Fibroblast of lung (primary cell): Measurements from ENCODE around the gene GGACT. TPM values are rescaled to one million over a fixed set of nuclear protein-coding genes. Genes with fewer than 3 reads are reported as not detected.
A peak's percentile ranks its signal among the peaks of the same experiment; 100 is the strongest.

Experiments used
- DNase-seq, 2 donors: peaks; one replicate each; pipeline versions ENCODE4 v3.0.0 to v3.0.0-alpha.2; 2010; ENCODE audit warnings: low read depth in 2 of 2
- H2AFZ ChIP-seq: 2 replicates; pipeline ENCODE4 v1.5.1; 2012; ENCODE audit warnings: low read length, control low read depth, inconsistent platforms
- H3K27ac ChIP-seq: 2 replicates; pipeline ENCODE4 v1.5.1; 2011; ENCODE audit warnings: low read length, control low read depth; ENCODE audit not compliant: insufficient read depth
- H3K27me3 ChIP-seq: 2 replicates; pipeline ENCODE4 v1.5.1; 2011; ENCODE audit warnings: mild to moderate bottlenecking, low read length; ENCODE audit not compliant: control insufficient read depth, insufficient read depth
- H3K36me3 ChIP-seq: 2 replicates; pipeline ENCODE4 v1.5.1; 2011; ENCODE audit warnings: low read length; ENCODE audit not compliant: control insufficient read depth, insufficient read depth
- H3K4me1 ChIP-seq: 2 replicates; pipeline ENCODE4 v1.5.1; 2011; ENCODE audit warnings: low read length; ENCODE audit not compliant: control insufficient read depth, insufficient read depth; ENCODE audit errors: extremely low read depth
- H3K4me2 ChIP-seq: 2 replicates; pipeline ENCODE4 v1.5.1; 2011; ENCODE audit warnings: low read length, control low read depth; ENCODE audit not compliant: insufficient read depth; ENCODE audit errors: extremely low read depth
- H3K4me3 ChIP-seq, 4 experiments: fragments of 200-600 bp in 1 of 4; sonication (generic) in 1 of 4; replicated peaks in 1 of 4; 2 replicates each; pipeline ENCODE4 v1.5.1; 2011 to 2016; ENCODE audit warnings: low read length in 4 of 4, low read depth in 3 of 4, mild to moderate bottlenecking in 3 of 4, control low read depth in 2 of 4, inconsistent platforms in 1 of 4, mixed read lengths in 1 of 4; ENCODE audit not compliant: insufficient read depth in 1 of 4; ENCODE audit errors: control extremely low read depth in 1 of 4
- H3K79me2 ChIP-seq: 2 replicates; pipeline ENCODE4 v1.5.1; 2012; ENCODE audit warnings: mild to moderate bottlenecking, low read length, inconsistent platforms; ENCODE audit not compliant: control insufficient read depth, insufficient read depth
- H3K9ac ChIP-seq: 2 replicates; pipeline ENCODE4 v1.5.1; 2011; ENCODE audit warnings: mild to moderate bottlenecking, low read length, control low read depth; ENCODE audit not compliant: insufficient read depth
- H3K9me3 ChIP-seq: 2 replicates; pipeline ENCODE4 v1.5.1; 2012; ENCODE audit warnings: low read depth, low read length; ENCODE audit not compliant: control insufficient read depth, insufficient read depth
- H4K20me1 ChIP-seq: 2 replicates; pipeline ENCODE4 v1.5.1; 2011; ENCODE audit warnings: low read length; ENCODE audit not compliant: control insufficient read depth, insufficient read depth; ENCODE audit errors: extremely low read depth
- EZH2 ChIP-seq: IDR thresholded peaks from 2 replicates; pipeline ENCODE4 v1.5.1; 2012; ENCODE audit warnings: low read length, control low read depth, mild to moderate bottlenecking; ENCODE audit errors: missing control alignments
- polyA plus RNA-seq, 2 donors: library from polyadenylated mRNA; depleted of rRNA in 1 of 2; stranded (reverse) in 1 of 2; unstranded in 1 of 2; fragments of >200 nt; gene quantifications; 2 replicates each; pipeline ENCODE4 v1.2.1, GENCODE V29; 2011 to 2012; ENCODE audit warnings: missing spikeins in 1 of 2
- total RNA-seq: library from RNA; depleted of rRNA; stranded (reverse); fragments of >200 nt; gene quantifications from 2 replicates; pipeline ENCODE4 v1.2.1, GENCODE V29; 2014
- TF ChIP-seq, protein P1 (sequence below), 2 donors: IDR thresholded peaks in 1 of 2; conservative IDR thresholded peaks in 1 of 2; 1 replicate in 1 of 2; 2 replicates in 1 of 2; pipeline ENCODE4 v1.5.1; 2011 to 2012; ENCODE audit warnings: low read length in 2 of 2, control low read depth in 1 of 2, inconsistent platforms in 1 of 2, low read depth in 1 of 2, mild to moderate bottlenecking in 1 of 2

Gene GGACT
- total and polyA plus RNA-seq, 2 donors (not counting 1 experiment from before 2014, with no cell fraction given), result 2.6 to 6.6 TPM

DNA sequence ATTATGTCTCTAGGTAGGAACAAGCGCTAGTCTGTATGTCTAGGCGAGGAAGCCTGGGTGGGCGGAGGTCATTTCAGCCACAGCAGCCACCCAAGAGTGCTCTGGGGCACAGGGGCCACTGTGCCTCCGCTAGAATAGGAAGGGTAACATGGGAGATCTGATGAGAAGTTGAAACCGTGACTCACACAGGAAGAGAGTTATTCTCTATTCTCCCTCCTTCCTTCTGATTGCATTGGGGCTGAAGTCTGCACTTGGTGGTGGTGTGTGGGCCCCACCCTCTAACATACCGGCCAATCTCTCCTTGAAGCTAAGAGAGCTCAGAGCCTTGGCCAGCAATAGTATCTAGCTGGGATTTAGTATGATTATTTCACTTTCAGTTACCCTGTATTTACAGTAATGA, 20.3 kb upstream of the GGACT start:
- no peaks in the 10 kb centered on the region for H3K79me2 ChIP-seq
- H3K27ac ChIP-seq, result no peak overlapping the region
- H3K4me1 ChIP-seq, result no peaks in the 10 kb centered on the region
- no peak overlapping the region for H3K9ac ChIP-seq
- TF ChIP-seq, protein P1, sequence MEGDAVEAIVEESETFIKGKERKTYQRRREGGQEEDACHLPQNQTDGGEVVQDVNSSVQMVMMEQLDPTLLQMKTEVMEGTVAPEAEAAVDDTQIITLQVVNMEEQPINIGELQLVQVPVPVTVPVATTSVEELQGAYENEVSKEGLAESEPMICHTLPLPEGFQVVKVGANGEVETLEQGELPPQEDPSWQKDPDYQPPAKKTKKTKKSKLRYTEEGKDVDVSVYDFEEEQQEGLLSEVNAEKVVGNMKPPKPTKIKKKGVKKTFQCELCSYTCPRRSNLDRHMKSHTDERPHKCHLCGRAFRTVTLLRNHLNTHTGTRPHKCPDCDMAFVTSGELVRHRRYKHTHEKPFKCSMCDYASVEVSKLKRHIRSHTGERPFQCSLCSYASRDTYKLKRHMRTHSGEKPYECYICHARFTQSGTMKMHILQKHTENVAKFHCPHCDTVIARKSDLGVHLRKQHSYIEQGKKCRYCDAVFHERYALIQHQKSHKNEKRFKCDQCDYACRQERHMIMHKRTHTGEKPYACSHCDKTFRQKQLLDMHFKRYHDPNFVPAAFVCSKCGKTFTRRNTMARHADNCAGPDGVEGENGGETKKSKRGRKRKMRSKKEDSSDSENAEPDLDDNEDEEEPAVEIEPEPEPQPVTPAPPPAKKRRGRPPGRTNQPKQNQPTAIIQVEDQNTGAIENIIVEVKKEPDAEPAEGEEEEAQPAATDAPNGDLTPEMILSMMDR (conservative IDR thresholded peaks at IDR 0.05 in 1 of 2, IDR thresholded peaks at IDR 0.05 in 1 of 2; ENCODE audit: low read depth in 1 of 2, low read length in 2 of 2), result no peak
- no peak for TF ChIP-seq EZH2
- H3K4me3 ChIP-seq, result no peak overlapping the region
- H2AFZ ChIP-seq, result no peak overlapping the region
- H3K27me3 ChIP-seq, result no peaks in the 10 kb centered on the region
- no peak overlapping the region for H3K4me2 ChIP-seq
- H3K9me3 ChIP-seq, result no peaks in the 10 kb centered on the region
- peak in 1 of 2 donors; percentile 55 for DNase-seq
- H3K36me3 ChIP-seq, result no peaks in the 10 kb centered on the region
- no peaks in the 10 kb centered on the region for H4K20me1 ChIP-seq

DNA sequence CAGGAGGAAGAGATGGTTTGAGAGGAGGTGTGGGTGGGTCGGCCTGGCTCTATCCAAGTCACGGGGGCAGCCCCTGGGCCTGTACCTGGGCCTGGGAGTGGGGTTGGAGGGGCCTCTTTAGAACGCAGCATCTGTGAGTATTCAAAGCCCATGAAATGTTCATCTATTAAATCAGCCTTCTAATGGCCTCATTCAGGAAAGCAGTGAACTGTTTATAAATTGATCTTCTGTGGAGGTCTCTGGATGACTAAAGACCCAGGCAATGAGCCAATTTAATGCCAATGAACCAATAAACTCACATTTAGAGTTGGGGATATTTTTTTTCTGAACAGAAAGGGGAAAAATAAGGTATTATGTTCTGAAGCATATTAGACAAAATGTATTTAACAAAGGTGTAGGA, 19.9 kb upstream of the GGACT start:
- Histone ChIP-seq H3K27ac (no peak overlapping the region), H3K4me3 (no peak overlapping the region), H2AFZ (no peak overlapping the region), H3K4me1 (no peaks in the 10 kb centered on the region), H3K36me3 (no peaks in the 10 kb centered on the region), H3K79me2 (no peaks in the 10 kb centered on the region), H3K27me3 (no peaks in the 10 kb centered on the region), H4K20me1 (no peaks in the 10 kb centered on the region), H3K9ac (no peak overlapping the region), H3K9me3 (no peaks in the 10 kb centered on the region), H3K4me2 (no peak overlapping the region)
- no peak for TF ChIP-seq EZH2
- TF ChIP-seq, protein P1 (conservative IDR thresholded peaks at IDR 0.05 in 1 of 2, IDR thresholded peaks at IDR 0.05 in 1 of 2; ENCODE audit: low read depth in 1 of 2, low read length in 2 of 2), result no peak
- DNase-seq, result no peak

DNA sequence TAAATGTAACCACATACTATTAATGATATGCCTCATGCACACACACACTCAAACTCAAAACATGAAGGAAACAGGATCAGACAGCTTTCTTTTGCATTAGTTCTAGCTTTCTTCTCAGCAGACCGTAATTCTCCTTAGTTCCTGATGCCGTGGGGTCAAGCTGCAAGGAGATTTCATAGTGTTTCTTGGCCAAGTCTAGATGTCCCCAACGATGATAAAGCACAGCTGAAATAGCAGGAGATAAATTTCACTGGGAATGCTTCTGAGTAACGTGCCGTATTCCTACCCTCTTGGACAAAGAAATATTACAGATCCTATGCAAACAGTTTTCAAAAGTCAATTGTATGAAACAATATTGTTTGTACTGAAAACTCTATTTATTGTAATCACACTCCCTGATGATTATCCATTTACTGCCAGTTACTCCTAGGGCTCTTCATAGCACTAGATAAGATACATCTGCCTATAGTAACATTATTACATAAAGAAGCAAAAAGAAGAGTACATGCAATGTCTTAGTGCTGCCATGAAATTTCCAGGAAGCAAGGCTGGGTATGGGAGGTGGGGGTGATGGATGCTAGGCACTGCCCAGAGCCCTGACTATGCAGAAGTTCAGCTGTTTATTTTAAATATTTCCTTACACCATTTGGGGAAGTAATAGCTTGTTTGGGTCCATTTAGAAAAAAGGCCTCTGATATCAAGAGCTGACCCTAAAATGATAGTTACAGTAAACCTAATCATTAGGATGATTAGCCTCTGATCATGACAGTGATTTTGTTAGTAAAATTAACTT, 16.5 kb upstream of the GGACT start:
- Histone ChIP-seq H3K9ac (no peak overlapping the region), H3K27me3 (no peaks in the 10 kb centered on the region), H3K9me3 (no peaks in the 10 kb centered on the region), H3K4me3 (no peak overlapping the region), H2AFZ (no peak overlapping the region), H3K36me3 (no peaks in the 10 kb centered on the region), H3K79me2 (no peaks in the 10 kb centered on the region), H3K4me1 (no peaks in the 10 kb centered on the region), H3K27ac (no peak overlapping the region), H3K4me2 (no peak overlapping the region), H4K20me1 (no peaks in the 10 kb centered on the region)
- no peak for TF ChIP-seq EZH2
- TF ChIP-seq, protein P1 (conservative IDR thresholded peaks at IDR 0.05 in 1 of 2, IDR thresholded peaks at IDR 0.05 in 1 of 2; ENCODE audit: low read depth in 1 of 2, low read length in 2 of 2), result no peak
- no peak for DNase-seq
